ENCODE results near the gene NEK1. TPM values are rescaled to one million over a fixed set of nuclear protein-coding genes. Genes with fewer than 3 reads are reported as not detected.
"Not testable (repeated sequence)": the region's sequence is repeated elsewhere in the genome, so short reads cannot be mapped to it uniquely, and the experiment has no call there.

The NEK1 gene
- total RNA-seq, 1 experiment from 2014 or later: 4.5 TPM

- DNase-seq (ENCODE audit: low spot score): no peak
Measured at GRCh38 chr4:169603312-169603711, 9.1 kb downstream of the NEK1 start.

GRCh38 chr4:169601016-169601771 lies 11.2 kb downstream of the NEK1 start:
- DNase-seq (ENCODE audit: low spot score): no peak

GRCh38 chr4:169594560-169595195 lies 17.7 kb downstream of the NEK1 start:
- DNase-seq (ENCODE audit: low spot score): no peak

- no peak for DNase-seq (ENCODE audit: low spot score)
Measured at GRCh38 chr4:169593050-169593560, 19.3 kb downstream of the NEK1 start.

DNA sequence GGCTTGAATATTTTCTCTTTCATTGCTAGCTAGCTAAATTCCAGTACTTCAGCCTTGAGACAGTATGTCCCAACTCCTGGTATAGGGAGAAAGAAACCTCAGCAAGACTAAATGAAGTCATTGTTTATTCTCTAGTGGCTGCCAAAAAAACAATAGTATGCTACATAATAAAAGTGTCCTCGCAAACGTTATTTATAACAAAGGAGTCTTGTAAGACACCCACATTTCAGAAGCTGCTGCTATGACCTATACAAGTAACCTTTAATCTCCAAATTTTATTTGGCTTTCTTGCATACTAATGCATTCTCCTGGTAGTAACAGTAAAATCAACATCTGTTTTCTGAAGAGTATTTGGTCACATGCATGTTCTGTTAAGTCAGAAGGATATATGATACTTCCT lies 28.8 kb downstream of the NEK1 start:
- peak; percentile 59 for DNase-seq (ENCODE audit: low spot score)

DNA sequence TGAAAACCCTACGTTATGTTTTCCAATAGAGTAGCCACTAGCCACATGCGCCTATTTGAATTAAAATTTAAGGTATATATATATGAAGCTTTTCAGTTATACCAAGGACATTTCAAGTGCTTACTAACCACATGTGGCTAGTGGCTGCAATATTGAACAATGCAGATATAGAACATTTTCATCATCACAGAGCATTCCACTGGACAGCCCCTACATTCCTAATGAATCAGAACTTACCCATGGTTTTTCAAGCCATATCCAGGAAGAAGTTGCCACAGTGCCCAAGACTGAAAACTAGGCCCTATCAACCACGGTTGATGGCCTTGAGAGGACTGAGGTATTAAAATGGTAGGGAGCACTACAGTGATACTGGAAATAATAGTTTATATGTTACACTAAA lies 29.7 kb downstream of the NEK1 start:
- DNase-seq (ENCODE audit: low spot score): no peak

GRCh38 chr4:169582203-169582602 lies 30.2 kb downstream of the NEK1 start:
- DNase-seq (ENCODE audit: low spot score): no peak

- DNase-seq (ENCODE audit: low spot score): no peak
Measured at GRCh38 chr4:169573889-169574288, 38.5 kb downstream of the NEK1 start.

DNA sequence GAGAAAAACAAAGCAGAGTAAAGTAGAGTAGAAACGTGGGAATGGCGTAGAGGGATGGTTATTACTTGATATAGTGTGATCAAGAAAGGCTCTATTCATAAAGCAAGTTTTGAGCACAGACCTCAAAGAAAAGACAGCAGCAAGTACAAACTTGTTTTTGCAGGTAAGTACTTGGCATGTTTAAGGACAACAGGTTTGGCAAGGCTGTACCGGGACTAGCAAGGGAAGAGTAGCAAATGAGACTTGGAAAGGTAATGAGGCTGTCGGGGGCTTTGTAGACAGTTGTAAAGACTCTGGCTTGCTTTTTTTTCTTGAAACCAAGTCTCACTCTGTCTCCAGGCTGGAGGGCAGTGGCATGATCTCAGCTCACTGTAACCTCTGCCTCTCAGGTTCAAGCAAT lies 40.9 kb downstream of the NEK1 start:
- no peak for DNase-seq (ENCODE audit: low spot score)

DNA sequence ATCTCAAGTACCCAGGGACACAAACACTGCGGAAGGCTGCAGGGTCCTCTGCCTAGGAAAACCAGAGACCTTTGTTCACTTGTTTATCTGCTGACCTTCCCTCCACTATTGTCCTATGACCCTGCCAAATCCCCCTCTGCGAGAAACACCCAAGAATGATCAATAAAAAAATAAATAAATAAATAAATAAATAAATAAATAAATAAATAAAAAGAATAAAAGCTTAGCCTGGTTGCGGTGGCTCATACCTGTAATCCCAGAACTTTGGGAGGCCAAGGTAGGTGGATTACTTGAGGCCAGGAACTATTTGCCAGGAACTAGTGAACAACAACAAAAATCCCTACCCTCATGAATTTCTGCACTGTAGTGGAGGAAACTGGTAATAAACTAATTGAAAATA lies 41.4 kb downstream of the NEK1 start:
- DNase-seq (ENCODE audit: low spot score): not testable (repeated sequence)

- DNase-seq (ENCODE audit: low spot score): not testable (repeated sequence)
Measured at GRCh38 chr4:169570266-169570665, 42.1 kb downstream of the NEK1 start.

GRCh38 chr4:169569188-169569587 lies 43.2 kb downstream of the NEK1 start:
- not testable (repeated sequence) for DNase-seq (ENCODE audit: low spot score)

DNA sequence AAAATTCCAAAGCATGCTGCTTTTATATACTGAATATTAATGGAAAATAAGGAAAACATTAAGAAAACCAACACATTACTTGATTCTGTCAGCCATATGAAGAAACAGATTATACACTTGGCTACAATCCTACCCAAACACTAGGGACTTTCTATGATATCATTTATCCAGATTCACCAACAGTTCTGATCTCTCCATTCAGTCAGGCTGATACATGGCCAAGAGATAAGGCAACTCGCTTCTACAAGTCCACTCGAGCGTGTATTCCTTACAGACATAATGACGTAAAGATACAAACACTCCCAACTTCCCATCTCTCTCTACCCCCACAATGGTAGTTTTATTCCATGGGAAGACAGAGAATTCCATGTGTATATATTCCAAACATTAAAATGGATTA lies 44.5 kb downstream of the NEK1 start:
- DNase-seq (ENCODE audit: low spot score): no peak

- DNase-seq (ENCODE audit: low spot score): peak; percentile 43
Measured at GRCh38 chr4:169566021-169566818, 46.2 kb downstream of the NEK1 start.

- DNase-seq (ENCODE audit: low spot score): no peak
Measured at GRCh38 chr4:169565606-169566005, 46.8 kb downstream of the NEK1 start.

GRCh38 chr4:169557061-169557636 lies 55.2 kb downstream of the NEK1 start:
- peak; percentile 5 for DNase-seq (ENCODE audit: low spot score)

DNA sequence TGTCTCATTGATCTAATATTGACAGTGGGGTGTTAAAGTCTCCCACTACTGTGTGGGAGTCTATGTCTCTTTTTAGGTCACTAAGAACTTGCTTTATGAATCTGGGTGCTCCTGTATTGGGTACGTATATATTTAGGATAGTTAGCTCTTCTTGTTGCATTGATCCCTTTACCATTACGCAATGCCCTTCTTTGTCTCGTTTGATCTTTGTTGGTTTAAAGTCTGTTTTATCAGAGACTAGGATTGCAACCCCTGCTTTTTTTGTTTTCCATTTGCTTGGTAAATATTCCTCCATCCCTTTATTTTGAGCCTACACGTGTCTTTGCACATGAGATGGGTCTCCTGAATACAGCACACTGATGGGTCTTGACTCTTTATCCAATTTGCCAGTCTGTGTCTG lies 65.8 kb downstream of the NEK1 start:
- not testable (repeated sequence) for DNase-seq (ENCODE audit: low spot score)

DNA sequence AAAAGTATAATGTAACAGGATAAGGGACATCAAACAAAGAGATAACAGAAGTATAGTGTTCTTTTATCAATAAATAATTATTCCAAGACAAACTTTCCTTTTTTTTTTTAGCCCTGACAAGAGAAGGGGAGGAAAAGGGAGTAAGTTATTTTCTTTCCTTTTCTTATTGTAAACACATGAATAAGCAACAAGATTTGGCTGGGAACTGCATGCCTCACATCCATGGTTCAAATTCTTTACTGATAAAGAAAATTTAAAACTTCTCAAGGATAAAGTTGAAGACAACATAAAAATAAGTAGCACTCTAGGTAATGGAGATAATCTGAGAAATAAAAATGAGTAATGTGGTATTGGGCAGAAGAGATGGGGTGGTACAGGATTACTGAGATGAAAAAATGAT lies 71.6 kb downstream of the NEK1 start:
- no peak for DNase-seq (ENCODE audit: low spot score)

DNA sequence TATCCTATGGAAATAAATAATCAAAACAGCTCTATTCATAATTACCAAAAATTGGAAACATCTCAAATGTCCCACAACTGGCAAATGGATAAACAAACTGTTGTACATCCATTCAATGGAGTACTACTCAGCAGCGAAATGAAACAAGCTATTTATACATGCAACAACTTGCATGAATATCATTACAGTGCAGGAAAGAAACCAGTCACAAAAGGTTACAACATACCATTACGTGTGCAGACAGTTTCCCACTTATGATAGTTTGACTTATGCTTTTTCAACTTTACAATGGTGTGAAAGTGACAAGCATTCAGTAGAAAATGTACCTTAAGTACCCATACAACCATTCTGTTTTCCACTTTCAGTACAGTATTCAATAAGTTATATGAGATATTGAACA lies 82.3 kb downstream of the NEK1 start:
- DNase-seq (ENCODE audit: low spot score): no peak

DNA sequence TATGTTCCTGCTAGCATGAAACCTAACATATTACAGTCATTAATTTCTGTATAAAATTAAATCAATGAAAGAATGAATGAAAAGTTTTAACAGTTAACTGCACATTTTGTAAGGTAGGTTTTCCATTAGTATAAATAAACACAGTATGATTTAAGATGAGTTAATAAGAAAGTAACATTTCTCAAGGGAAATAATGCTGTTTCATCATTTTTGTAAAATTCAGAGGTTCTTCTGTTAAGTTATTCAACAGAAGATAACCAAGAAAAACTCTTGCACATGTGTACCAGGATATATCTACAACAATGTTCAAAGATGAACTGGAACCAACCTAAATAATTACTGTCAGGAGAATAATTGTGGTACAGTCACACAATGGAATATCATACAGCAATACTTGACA lies 88.6 kb downstream of the NEK1 start:
- DNase-seq (ENCODE audit: low spot score): no peak

DNA sequence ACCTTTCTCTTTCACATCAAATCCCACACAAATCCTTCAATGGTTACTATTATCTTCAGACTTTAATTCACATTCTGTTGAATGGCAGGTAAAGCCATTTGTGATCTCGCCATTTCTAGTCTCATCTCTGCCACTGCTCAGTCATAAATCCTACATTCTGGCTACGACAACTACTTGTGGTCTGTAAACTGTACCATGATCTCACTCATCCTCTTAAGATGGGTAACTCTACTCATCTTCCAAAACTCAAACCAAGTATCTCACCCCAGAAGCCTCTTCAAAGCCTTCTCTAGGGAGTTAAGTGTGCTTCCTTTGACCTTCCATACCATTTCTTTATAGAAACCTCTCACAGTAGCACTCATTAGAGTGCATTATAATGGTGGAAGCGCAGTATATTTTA lies 101.8 kb downstream of the NEK1 start:
- no peak for DNase-seq (ENCODE audit: low spot score)

DNA sequence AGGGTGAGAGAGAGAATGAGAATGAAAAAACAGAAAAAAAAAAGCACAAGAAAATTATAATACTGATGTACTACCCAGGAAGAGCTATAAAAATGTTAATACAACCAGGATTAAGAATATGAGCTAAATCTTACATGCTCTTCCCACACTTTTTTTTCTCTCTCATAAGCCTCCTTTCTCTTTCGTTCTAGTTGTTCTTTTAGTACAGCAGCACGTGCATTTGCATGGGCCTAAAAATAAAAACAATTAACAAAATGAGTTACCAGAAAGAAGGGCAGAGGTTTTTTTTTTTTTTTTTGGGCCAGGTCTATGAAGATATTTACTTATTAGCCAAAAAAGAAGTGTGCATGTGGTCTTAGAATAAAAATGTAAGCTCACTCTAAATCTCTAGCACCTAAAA lies 105.5 kb downstream of the NEK1 start:
- no peak for DNase-seq (ENCODE audit: low spot score)
